ENCODE data around the gene SYCP2L.

The SYCP2L gene

DNA sequence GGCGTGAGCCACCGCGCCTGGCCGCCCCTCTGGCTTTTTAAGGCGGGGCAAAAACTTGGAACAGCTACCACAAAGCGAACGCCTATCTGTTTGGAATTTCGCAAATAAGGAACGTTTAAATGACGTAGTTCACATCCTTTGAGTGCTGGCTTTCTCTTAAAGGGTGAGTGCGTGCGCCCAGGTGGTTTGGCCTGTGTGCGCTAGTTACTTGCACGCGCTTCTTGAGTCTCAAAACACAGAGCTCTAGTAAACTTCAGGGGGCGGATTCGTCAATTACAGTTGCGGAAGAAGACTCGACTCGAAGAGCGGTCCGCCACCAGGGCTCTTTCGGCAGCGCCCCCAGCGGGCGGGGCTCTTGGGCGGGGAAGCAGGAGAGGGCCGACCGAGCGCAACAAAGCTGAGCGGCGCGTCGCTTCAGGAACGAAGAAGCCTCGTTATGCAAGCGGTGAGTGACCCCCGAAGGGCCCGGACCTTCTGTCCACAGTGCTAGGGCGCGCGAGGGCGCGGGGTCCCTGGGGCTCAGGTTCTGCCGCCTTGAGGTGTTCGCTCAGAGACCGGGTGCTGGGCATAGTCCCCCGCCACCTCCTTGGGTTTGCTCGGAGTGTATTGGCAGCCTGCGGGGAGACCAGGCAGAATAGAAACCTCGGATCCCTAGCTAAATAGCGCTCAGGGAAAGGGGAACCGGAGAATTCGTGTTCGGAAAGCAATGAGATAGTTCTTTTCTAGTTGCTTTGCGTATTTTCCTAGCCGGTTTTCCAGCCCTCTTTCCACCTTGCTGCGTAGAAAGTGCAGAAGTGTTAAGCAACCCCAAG lies at the start of gene SYCP2L:
SYCP2L (plus strand) TSS at position 362 of the 812 bp plus-strand sequence; CDS start at position 437, 75 bp downstream.
- peaks cover 4% of the 10 kb centered on the region; the same call in 1 of the 2 replicates for H3K9me3 ChIP-seq (ENCODE audit: control insufficient read depth, insufficient read depth, low read length)
- H3K27me3 ChIP-seq (ENCODE audit: control insufficient read depth, low read length): no peaks in the 10 kb centered on the region
- no peaks in the 10 kb centered on the region for H3K36me3 ChIP-seq (ENCODE audit: control insufficient read depth, low read length)
- H3K9me2 ChIP-seq (replicated peaks; ENCODE audit: control insufficient read depth, low read length): no peaks in the 10 kb centered on the region
- H3K27ac ChIP-seq (ENCODE audit: low read depth, low read length): no peak within 1 kb of the TSS
- no peak for TF ChIP-seq EZH2phosphoT487 (IDR thresholded peaks at IDR 0.05; ENCODE audit: borderline replicate concordance, low read length)
- no peak for TF ChIP-seq CTCF (IDR thresholded peaks at IDR 0.05; ENCODE audit: low read depth, low read length, poor library complexity, severe bottlenecking)
- H3F3A ChIP-seq (ENCODE audit: control insufficient read depth, insufficient read depth): no peaks in the 10 kb centered on the region
- no peak within 1 kb of the TSS for H3K4me3 ChIP-seq (ENCODE audit: low read length)
- H3K79me2 ChIP-seq (ENCODE audit: control insufficient read depth, low read length): no peaks in the 10 kb centered on the region
- H3K4me1 ChIP-seq (ENCODE audit: control insufficient read depth, low read length): peaks cover 11% of the 10 kb centered on the region
- H4K20me1 ChIP-seq (ENCODE audit: control insufficient read depth, insufficient read depth, low read depth, low read length): no peaks in the 10 kb centered on the region
- no peak within 1 kb of the TSS for H3K4me2 ChIP-seq (ENCODE audit: low read length)

- H3K4me1 ChIP-seq (ENCODE audit: control insufficient read depth, low read length): peaks cover 25% of the 10 kb centered on the region
Measured at GRCh38 chr6:10837622-10837994, 49.2 kb upstream of the SYCP2L start.

DNA sequence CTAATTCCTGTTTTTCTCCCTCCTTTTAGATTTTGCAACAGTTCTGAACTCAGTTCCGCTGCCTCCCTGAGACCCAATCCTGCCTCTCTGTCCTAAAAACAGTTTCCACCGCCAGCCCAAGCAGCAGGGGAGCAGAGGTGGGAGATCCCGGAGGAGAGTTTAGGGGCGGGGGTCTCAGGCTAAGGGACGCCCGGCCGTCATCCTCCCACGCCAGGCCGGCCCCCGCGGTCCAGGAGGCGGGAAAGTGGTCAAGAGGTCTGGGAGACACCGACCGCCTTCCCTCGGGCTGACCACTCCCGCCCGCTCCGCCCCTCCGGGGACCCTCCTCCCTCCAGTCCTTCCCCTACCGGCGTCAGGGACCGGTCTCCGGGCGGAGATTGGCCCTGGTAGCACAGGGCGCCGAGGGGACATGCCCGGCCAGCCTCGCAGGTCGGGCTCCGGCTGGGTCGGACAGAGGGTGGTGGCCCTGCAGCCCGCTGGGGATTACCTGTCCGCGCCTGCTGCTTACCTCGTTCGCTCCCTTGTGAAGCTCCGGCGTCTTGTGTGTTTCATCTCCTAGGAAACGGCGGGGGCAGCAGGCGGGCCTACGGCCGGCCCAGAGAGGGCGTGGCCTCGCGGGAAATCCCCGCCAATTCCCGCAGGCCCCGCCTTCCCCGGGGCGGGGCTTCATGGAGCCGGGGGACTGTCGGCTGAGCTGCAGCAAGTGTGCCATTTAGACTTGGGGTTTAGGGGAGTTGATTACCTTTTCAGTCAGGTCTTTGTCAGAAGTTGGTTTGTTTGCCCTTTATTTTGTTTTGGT lies 48.7 kb upstream of the SYCP2L start, which contains the start of gene MAK:
MAK (minus strand) TSS at position 545 of the 799 bp plus-strand sequence. CDS start 7,891 bp downstream, outside the sequence.
- H3K4me2 ChIP-seq (ENCODE audit: low read length): peak within 1 kb of the TSS; percentile 85
- peaks cover 41% of the 10 kb centered on the region for H3K27me3 ChIP-seq (ENCODE audit: control insufficient read depth, low read length)
- peak within 1 kb of the TSS; percentile 73 for H3K4me3 ChIP-seq (ENCODE audit: low read length)
- TF ChIP-seq EZH2phosphoT487 (IDR thresholded peaks at IDR 0.05; ENCODE audit: borderline replicate concordance, low read length) (no peak; the same call in 1 of the 2 replicates), CTCF (IDR thresholded peaks at IDR 0.05; ENCODE audit: low read depth, low read length, poor library complexity, severe bottlenecking) (no peak)
- peaks cover 25% of the 10 kb centered on the region for H3K4me1 ChIP-seq (ENCODE audit: control insufficient read depth, low read length)
- 0 out of 2 replicates have a peak, but pooled peaks cover 2% of the 10 kb centered on the region for H3F3A ChIP-seq (ENCODE audit: control insufficient read depth, insufficient read depth)
- H3K9me2 ChIP-seq (replicated peaks; ENCODE audit: control insufficient read depth, low read length): no peaks in the 10 kb centered on the region
- no peaks in the 10 kb centered on the region for H3K36me3 ChIP-seq (ENCODE audit: control insufficient read depth, low read length)
- no peaks in the 10 kb centered on the region for H3K79me2 ChIP-seq (ENCODE audit: control insufficient read depth, low read length)
- H3K9me3 ChIP-seq (ENCODE audit: control insufficient read depth, insufficient read depth, low read length): no peaks in the 10 kb centered on the region
- H3K27ac ChIP-seq (ENCODE audit: low read depth, low read length): no peak within 1 kb of the TSS
- no peaks in the 10 kb centered on the region for H4K20me1 ChIP-seq (ENCODE audit: control insufficient read depth, insufficient read depth, low read depth, low read length)

More at GRCh38 chr6:10837622-10837994, 49.2 kb upstream of the SYCP2L start:
- H3K27ac ChIP-seq (ENCODE audit: low read depth, low read length): no peak overlapping the region
- H3K4me2 ChIP-seq (ENCODE audit: low read length): peak overlapping the region; percentile 85
- peaks cover 41% of the 10 kb centered on the region for H3K27me3 ChIP-seq (ENCODE audit: control insufficient read depth, low read length)
- H3F3A ChIP-seq (ENCODE audit: control insufficient read depth, insufficient read depth): 0 out of 2 replicates have a peak, but pooled peaks cover 2% of the 10 kb centered on the region
- H4K20me1 ChIP-seq (ENCODE audit: control insufficient read depth, insufficient read depth, low read depth, low read length): no peaks in the 10 kb centered on the region
- H3K79me2 ChIP-seq (ENCODE audit: control insufficient read depth, low read length): no peaks in the 10 kb centered on the region
- H3K9me2 ChIP-seq (replicated peaks; ENCODE audit: control insufficient read depth, low read length): no peaks in the 10 kb centered on the region
- H3K4me3 ChIP-seq (ENCODE audit: low read length): peak overlapping the region; percentile 73
- peak; percentile 54; the same call in 1 of the 2 replicates for TF ChIP-seq EZH2phosphoT487 (IDR thresholded peaks at IDR 0.05; ENCODE audit: borderline replicate concordance, low read length)
- no peak for TF ChIP-seq CTCF (IDR thresholded peaks at IDR 0.05; ENCODE audit: low read depth, low read length, poor library complexity, severe bottlenecking)
- no peaks in the 10 kb centered on the region for H3K9me3 ChIP-seq (ENCODE audit: control insufficient read depth, insufficient read depth, low read length)
- no peaks in the 10 kb centered on the region for H3K36me3 ChIP-seq (ENCODE audit: control insufficient read depth, low read length)
